Transverse colon (tissue), 4 donors: ENCODE results near the gene TSPAN31. TPM values are rescaled to one million over a fixed set of nuclear protein-coding genes. Genes with fewer than 3 reads are reported as not detected.

Experiments
- DNase-seq: peaks from one replicate; pipeline ENCODE4 v3.0.0-alpha.2; 2019
- H3K27ac ChIP-seq, 4 donors: fragments of 200-600 bp; sonication (generic); 2 replicates each; pipeline ENCODE4 v1.5.1; 2016 to 2018; ENCODE audit warnings: inconsistent platforms in 4 of 4
- H3K27me3 ChIP-seq: fragments of 200-600 bp; sonication (generic); 2 replicates; pipeline ENCODE4 v1.5.1; 2017; ENCODE audit warnings: inconsistent platforms
- H3K36me3 ChIP-seq, 4 donors: fragments of 200-600 bp; sonication (generic); 2 replicates each; pipeline ENCODE4 v1.5.1; 2017 to 2019; ENCODE audit warnings: inconsistent platforms in 4 of 4
- H3K4me1 ChIP-seq, 4 donors: fragments of 200-600 bp; sonication (generic); 2 replicates each; pipeline ENCODE4 v1.5.1; 2017 to 2020; ENCODE audit warnings: inconsistent platforms in 4 of 4
- H3K4me3 ChIP-seq, 4 donors: fragments of 200-600 bp; sonication (generic); 1 replicate in 1 of 4; 2 replicates in 3 of 4; pipeline versions ENCODE4 v1.5.1 to v1.6.1; 2017 to 2019; ENCODE audit warnings: inconsistent platforms in 4 of 4
- H3K9me3 ChIP-seq, 2 donors: fragments of 200-600 bp; sonication (generic); 2 replicates each; pipeline ENCODE4 v1.5.1; 2017 to 2019; ENCODE audit warnings: inconsistent platforms in 2 of 2
- CTCF ChIP-seq, 5 experiments: fragments of 200-600 bp in 3 of 5; fragments of 450-650 bp in 2 of 5; sonication (generic) in 3 of 5; IDR thresholded peaks; 1 replicate in 2 of 5; 2 replicates in 3 of 5; pipeline ENCODE4 v1.5.1; 2016 to 2017; ENCODE audit warnings: antibody characterized with exemption in 5 of 5, inconsistent platforms in 3 of 5, mild to moderate bottlenecking in 2 of 5, moderate library complexity in 1 of 5
- EP300 ChIP-seq: sonication (generic); formaldehyde crosslinking; IDR thresholded peaks from one replicate; pipeline ENCODE4 v1.6.1; 2017; ENCODE audit warnings: antibody characterized with exemption, low read depth
- POLR2A ChIP-seq: fragments of 450-650 bp; IDR thresholded peaks from one replicate; pipeline ENCODE4 v1.6.1; 2016; ENCODE audit warnings: antibody characterized with exemption, mild to moderate bottlenecking, moderate library complexity
- POLR2AphosphoS5 ChIP-seq, 3 donors: sonication (generic); formaldehyde crosslinking; IDR thresholded peaks; one replicate each; pipeline ENCODE4 v1.6.1; 2016; ENCODE audit warnings: antibody characterized with exemption in 3 of 3
- WGBS, 2 donors: methylation state at CpG; one replicate each; pipeline ENCODE4 v1.1.5; 2018; ENCODE audit warnings: low coverage in 1 of 2; 5-methylcytosine and 5-hydroxymethylcytosine counted together
- in situ Hi-C, 4 donors: fragments of 200-750 bp; cut with MboI; loops; one replicate each; pipeline versions ENCODE4 v1.15.0 to v1.15.1; 2017; ENCODE audit warnings: low sequenced_read_pairs in 3 of 4, low pct_ligation_motif_present in 1 of 4, low pct_unique_long_range_greater_than_20kb in 1 of 4
- intact Hi-C: fragments of 100-400 bp; cut with DNase I; formaldehyde crosslinking; loops from one replicate; pipeline ENCODE4 v1.15.1; 2023; ENCODE audit warnings: low total_unique reads
- total RNA-seq, 4 donors: library from RNA; depleted of rRNA; stranded (reverse); fragments of >200 nt; gene quantifications; one replicate each; pipeline ENCODE4 v1.1.0, GENCODE V29; 2016

Gene TSPAN31
- total RNA-seq, 4 donors from 2014 or later, result 20.6 to 73.3 (median 42.8) TPM

GRCh38 chr12:57756406-57757341, 11.8 kb downstream of the TSPAN31 start:
- Histone ChIP-seq H3K36me3 (peaks cover 0 to 5% (median 0%) of the 10 kb centered on the region in 4 donors), H3K27ac (peak overlapping the region; percentile 83 to 89 (median 85)), H3K9me3 (no peaks in the 10 kb centered on the region), H3K4me1 (peaks cover 6 to 36% (median 31%) of the 10 kb centered on the region in 4 donors), H3K27me3 (no peaks in the 10 kb centered on the region), H3K4me3 (peak overlapping the region in 3 of 4 donors; percentile 76 to 94 (median 84))
- intact Hi-C loops (no loop called here), in situ Hi-C loops (no loop called here)
- DNase-seq, result peak; percentile 59
- 32 to 53% methylated on average over 8 to 22 of the region's 22 CpGs for WGBS, 2 donors
- TF ChIP-seq CTCF (IDR thresholded peaks at IDR 0.05) (peak; percentile 55 to 72 (median 65)), POLR2AphosphoS5 (IDR thresholded peaks at IDR 0.05) (no peak)

GRCh38 chr12:57757771-57758170, 12.9 kb downstream of the TSPAN31 start:
- in situ Hi-C loops, result no loop called here
- DNase-seq, result no peak
- 93 to 96% methylated on average over 4 of the region's 4 CpGs for WGBS, 2 donors

GRCh38 chr12:57758552-57759359, 13.9 kb downstream of the TSPAN31 start:
- Histone ChIP-seq H3K36me3 (peaks cover 0 to 5% (median 0%) of the 10 kb centered on the region in 4 donors), H3K27ac (no peak overlapping the region), H3K9me3 (no peaks in the 10 kb centered on the region), H3K4me3 (no peak overlapping the region), H3K27me3 (peaks cover 5% of the 10 kb centered on the region), H3K4me1 (peaks cover 0 to 23% (median 21%) of the 10 kb centered on the region in 4 donors)
- in situ Hi-C loops (no loop called here), intact Hi-C loops (no loop called here)
- 89 to 94% methylated on average over 2 to 25 of the region's 25 CpGs for WGBS, 2 donors
- no peak for DNase-seq
- no peak for TF ChIP-seq POLR2AphosphoS5 (IDR thresholded peaks at IDR 0.05)

More at GRCh38 chr12:57757771-57758170, 12.9 kb downstream of the TSPAN31 start:
- H3K27me3 ChIP-seq, result no peaks in the 10 kb centered on the region
- peaks cover 0 to 5% (median 0%) of the 10 kb centered on the region in 4 donors for H3K36me3 ChIP-seq
- H3K27ac ChIP-seq, result no peak overlapping the region
- TF ChIP-seq POLR2A, result no peak
- no peak for TF ChIP-seq CTCF (IDR thresholded peaks at IDR 0.05)
- TF ChIP-seq EP300, result no peak
- no peak for TF ChIP-seq POLR2AphosphoS5 (IDR thresholded peaks at IDR 0.05)
- H3K9me3 ChIP-seq, result no peaks in the 10 kb centered on the region
- intact Hi-C loops, result no loop called here
- peaks cover 3 to 32% (median 27%) of the 10 kb centered on the region in 4 donors for H3K4me1 ChIP-seq
- H3K4me3 ChIP-seq, result no peak overlapping the region

GRCh38 chr12:57759360-57759980, 14.6 kb downstream of the TSPAN31 start:
- no peak overlapping the region for H3K27ac ChIP-seq
- in situ Hi-C loops, result no loop called here
- H3K4me3 ChIP-seq, result no peak overlapping the region
- H3K27me3 ChIP-seq, result peaks cover 12% of the 10 kb centered on the region
- WGBS, 2 donors, result 37 to 71% methylated on average over 1 to 3 of the region's 3 CpGs
- peaks cover 0 to 19% (median 17%) of the 10 kb centered on the region in 4 donors for H3K4me1 ChIP-seq
- H3K36me3 ChIP-seq, result peaks cover 0 to 5% (median 0%) of the 10 kb centered on the region in 4 donors
- intact Hi-C loops, result no loop called here
- no peak for TF ChIP-seq POLR2A
- peak; percentile 27 to 57 (median 45) for TF ChIP-seq CTCF (IDR thresholded peaks at IDR 0.05)
- no peak for TF ChIP-seq EP300
- no peak for TF ChIP-seq POLR2AphosphoS5 (IDR thresholded peaks at IDR 0.05)
- DNase-seq, result no peak
- H3K9me3 ChIP-seq, result no peaks in the 10 kb centered on the region
